H9 (cell line): ENCODE measurements around the gene TBCK. TPM values are rescaled to one million over a fixed set of nuclear protein-coding genes. Genes with fewer than 3 reads are reported as not detected.

Source experiments
- DNase-seq: peaks from one replicate; pipeline ENCODE4 v3.0.0-alpha.2; 2017
- H2AFZ ChIP-seq: one replicate; pipeline ENCODE4 v1.6.1; 2013; ENCODE audit warnings: mild to moderate bottlenecking, low read length, control low read depth, moderate library complexity
- H2AK5ac ChIP-seq: 2 replicates; pipeline ENCODE4 v1.6.1; 2013; ENCODE audit warnings: low read length, control low read depth, mixed read lengths; ENCODE audit not compliant: insufficient read length
- H2BK120ac ChIP-seq: one replicate; pipeline ENCODE4 v1.6.1; 2013; ENCODE audit warnings: low read depth, mild to moderate bottlenecking, low read length, control low read depth, inconsistent platforms; ENCODE audit not compliant: poor library complexity, severe bottlenecking
- H2BK12ac ChIP-seq: 2 replicates; pipeline ENCODE4 v1.6.1; 2013; ENCODE audit warnings: low read length, control low read depth, mixed read lengths, low read depth; ENCODE audit not compliant: insufficient read length
- H2BK15ac ChIP-seq: 2 replicates; pipeline ENCODE4 v1.6.1; 2013; ENCODE audit warnings: low read depth, low read length, control low read depth
- H2BK20ac ChIP-seq: one replicate; pipeline ENCODE4 v1.6.1; 2013; ENCODE audit warnings: low read depth, mild to moderate bottlenecking, low read length, control low read depth, inconsistent platforms; ENCODE audit not compliant: poor library complexity, severe bottlenecking
- H2BK5ac ChIP-seq: 2 replicates; pipeline ENCODE4 v1.6.1; 2013; ENCODE audit warnings: low read length, control low read depth, mixed read lengths; ENCODE audit not compliant: insufficient read length
- H3K14ac ChIP-seq: 2 replicates; pipeline ENCODE4 v1.6.1; 2013; ENCODE audit warnings: low read length, control low read depth; ENCODE audit not compliant: insufficient read depth
- H3K18ac ChIP-seq: 2 replicates; pipeline ENCODE4 v1.6.1; 2013; ENCODE audit warnings: low read depth, mild to moderate bottlenecking, mixed read lengths, low read length, control low read depth; ENCODE audit not compliant: insufficient read length
- H3K23ac ChIP-seq: 2 replicates; pipeline ENCODE4 v1.6.1; 2013; ENCODE audit warnings: low read length, control low read depth, mixed read lengths, low read depth; ENCODE audit not compliant: insufficient read length
- H3K23me2 ChIP-seq: 2 replicates; pipeline ENCODE4 v1.6.1; 2013; ENCODE audit warnings: low read depth, mild to moderate bottlenecking, mixed read lengths, low read length, control low read depth; ENCODE audit not compliant: insufficient read length, poor library complexity, severe bottlenecking
- H3K27ac ChIP-seq: 2 replicates; pipeline ENCODE4 v1.5.1; 2013; ENCODE audit warnings: low read length, control low read depth, mixed read lengths, low read depth; ENCODE audit not compliant: insufficient read length
- H3K27me3 ChIP-seq: 2 replicates; pipeline ENCODE4 v1.6.1; 2013; ENCODE audit warnings: low read length, control low read depth, inconsistent platforms; ENCODE audit not compliant: insufficient read depth
- H3K4ac ChIP-seq: 2 replicates; pipeline ENCODE4 v1.6.1; 2013; ENCODE audit warnings: low read depth, mild to moderate bottlenecking, control low read depth, inconsistent platforms, low read length, moderate library complexity
- H3K4me1 ChIP-seq: 2 replicates; pipeline ENCODE4 v1.6.1; 2013; ENCODE audit warnings: low read length, control low read depth, inconsistent platforms; ENCODE audit not compliant: insufficient read depth
- H3K4me2 ChIP-seq: 2 replicates; pipeline ENCODE4 v1.6.1; 2013; ENCODE audit warnings: low read length, control low read depth, mixed read lengths; ENCODE audit not compliant: insufficient read length, insufficient read depth
- H3K56ac ChIP-seq: 2 replicates; pipeline ENCODE4 v1.6.1; 2013; ENCODE audit warnings: low read depth, mild to moderate bottlenecking, mixed read lengths, low read length, control low read depth; ENCODE audit not compliant: insufficient read length
- H3K79me1 ChIP-seq: 2 replicates; pipeline ENCODE4 v1.6.1; 2013; ENCODE audit warnings: low read depth, mild to moderate bottlenecking, moderate library complexity, low read length, control low read depth, inconsistent platforms; ENCODE audit not compliant: insufficient read depth, poor library complexity, severe bottlenecking
- H3K79me2 ChIP-seq: 2 replicates; pipeline ENCODE4 v1.6.1; 2013; ENCODE audit warnings: low read length, control low read depth, inconsistent platforms; ENCODE audit not compliant: insufficient read depth
- H3K9ac ChIP-seq: 2 replicates; pipeline ENCODE4 v1.6.1; 2013; ENCODE audit warnings: low read length, control low read depth, mixed read lengths; ENCODE audit not compliant: insufficient read length; ENCODE audit errors: extremely low read depth
- H3K9me3 ChIP-seq: one replicate; pipeline ENCODE4 v1.6.1; 2013; ENCODE audit warnings: low read depth, low read length, inconsistent platforms; ENCODE audit not compliant: control insufficient read depth
- H3T11ph ChIP-seq: one replicate; pipeline ENCODE4 v1.6.1; 2013; ENCODE audit warnings: mild to moderate bottlenecking, low read length, control low read depth, inconsistent platforms
- H4K20me1 ChIP-seq: one replicate; pipeline ENCODE4 v1.6.1; 2013; ENCODE audit not compliant: control insufficient read depth, insufficient read length, insufficient read depth
- H4K5ac ChIP-seq: 2 replicates; pipeline ENCODE4 v1.6.1; 2013; ENCODE audit warnings: low read depth, mild to moderate bottlenecking, mixed read lengths, low read length, control low read depth; ENCODE audit not compliant: insufficient read length
- H4K8ac ChIP-seq: replicated peaks from 2 replicates; pipeline ENCODE4 v1.6.1; 2013; ENCODE audit warnings: low read length, control low read depth, mixed read lengths, low read depth; ENCODE audit not compliant: insufficient read length
- H4K91ac ChIP-seq: 2 replicates; pipeline ENCODE4 v1.6.1; 2013; ENCODE audit warnings: low read depth, mild to moderate bottlenecking, moderate library complexity, mixed read lengths, low read length, control low read depth; ENCODE audit not compliant: insufficient read length
- H3K27ac Mint-ChIP-seq, 3 experiments: 2 replicates in 2 of 3; 3 replicates in 1 of 3; pipeline ENCODE4 v1.8.0; 2020 to 2021; ENCODE audit warnings: mixed read lengths in 3 of 3, mild to moderate bottlenecking in 1 of 3, moderate library complexity in 1 of 3
- H3K27me3 Mint-ChIP-seq: 2 replicates; pipeline ENCODE4 v1.8.0; 2021; ENCODE audit warnings: low read depth, mild to moderate bottlenecking, moderate library complexity, mixed read lengths
- H3K36me3 Mint-ChIP-seq, 3 experiments: 2 replicates in 2 of 3; 3 replicates in 1 of 3; pipeline ENCODE4 v1.8.0; 2020 to 2021; ENCODE audit warnings: low read depth in 3 of 3, mixed read lengths in 3 of 3; ENCODE audit not compliant: insufficient read depth in 1 of 3
- H3K4me1 Mint-ChIP-seq, 2 experiments: 2 replicates each; pipeline ENCODE4 v1.8.0; 2020; ENCODE audit warnings: mixed read lengths in 2 of 2
- H3K4me3 Mint-ChIP-seq, 2 experiments: 2 replicates in 1 of 2; 3 replicates in 1 of 2; pipeline ENCODE4 v1.8.0; 2020 to 2021; ENCODE audit warnings: mild to moderate bottlenecking in 2 of 2, mixed read lengths in 2 of 2, moderate library complexity in 1 of 2
- H3K9me3 Mint-ChIP-seq, 2 experiments: 2 replicates in 1 of 2; 3 replicates in 1 of 2; pipeline ENCODE4 v1.8.0; 2020; ENCODE audit warnings: mild to moderate bottlenecking in 2 of 2, mixed read lengths in 2 of 2, moderate library complexity in 1 of 2
- CTCF ChIP-seq: fragments of 200-600 bp; sonication (generic); conservative IDR thresholded peaks from 3 replicates; pipeline ENCODE4 v1.8.0; 2021; ENCODE audit warnings: antibody characterized with exemption, mild to moderate bottlenecking
- WGBS: extraction: QIAGEN DNeasy Blood & Tissue Kit; methylation state at CpG from one replicate; pipeline ENCODE4 v1.1.7; 2013; ENCODE audit warnings: missing lambda C conversion rate, low lambda C conversion rate, mixed read lengths; ENCODE audit not compliant: insufficient read length; ENCODE audit errors: extremely low coverage; 5-methylcytosine and 5-hydroxymethylcytosine counted together
- total RNA-seq: library from RNA; stranded (reverse); gene quantifications from 2 replicates; pipeline ENCODE4 v1.2.1, GENCODE V29; 2021

The TBCK gene
- total RNA-seq, 1 experiment from 2014 or later: 22.1 TPM

GRCh38 chr4:106065018-106065417, 251.0 kb downstream of the TBCK start:
- Histone ChIP-seq H3K4me1 (peaks cover 4% of the 10 kb centered on the region; the same call in 1 of the 2 replicates), H3K79me2 (no peaks in the 10 kb centered on the region), H2AFZ (no peak overlapping the region), H3K4me2 (no peak overlapping the region), H3K18ac (no peak overlapping the region), H3K23me2 (no peaks in the 10 kb centered on the region), H2BK12ac (no peak overlapping the region), H3K27me3 (no peaks in the 10 kb centered on the region), H2AK5ac (no peak overlapping the region), H3K4ac (no peak overlapping the region), H2BK20ac (no peak overlapping the region), H3K9me3 (no peaks in the 10 kb centered on the region), H4K5ac (no peak overlapping the region), H3K23ac (no peak overlapping the region), H4K8ac (no peak overlapping the region), H3K27ac (no peak overlapping the region), H2BK15ac (no peak overlapping the region), H2BK120ac (no peak overlapping the region), H3K14ac (no peak overlapping the region), H3T11ph (no peak overlapping the region), H4K20me1 (no peaks in the 10 kb centered on the region), H3K9ac (no peak overlapping the region), H4K91ac (no peak overlapping the region), H3K79me1 (no peaks in the 10 kb centered on the region), H2BK5ac (no peak overlapping the region), H3K56ac (no peak overlapping the region)
- peaks cover 7 to 8% of the 10 kb centered on the region in 2 experiments; a peak in 4 of 5 replicates for H3K9me3 Mint-ChIP-seq
- peaks cover 0 to 5% (median 2%) of the 10 kb centered on the region in 3 experiments; a peak in 3 of 7 replicates for H3K36me3 Mint-ChIP-seq
- peaks cover 6 to 9% of the 10 kb centered on the region in 2 experiments for H3K4me1 Mint-ChIP-seq
- no peak for TF ChIP-seq CTCF
- H3K27me3 Mint-ChIP-seq: peaks cover 1% of the 10 kb centered on the region; the same call in 1 of the 2 replicates
- WGBS: no CpG with 5 or more reads among the region's 1 CpG
- H3K27ac Mint-ChIP-seq: no peak overlapping the region
- H3K4me3 Mint-ChIP-seq: no peak overlapping the region
- DNase-seq: no peak
